Measurements from ENCODE around the gene NID1.

GRCh38 chr1:236010443-236010842 is 54.4 kb downstream of the NID1 start:
- TF ChIP-seq EZH2 (IDR thresholded peaks at IDR 0.05; ENCODE audit: low read length, unreplicated experiment) (no peak), CTCF (conservative IDR thresholded peaks at IDR 0.05; ENCODE audit: low read depth, low read length) (no peak), EZH2phosphoT487 (IDR thresholded peaks at IDR 0.05; ENCODE audit: borderline replicate concordance, low read length) (no peak)
